HCT116 (cell line): ENCODE results near the gene DGAT2. TPM values are rescaled to one million over a fixed set of nuclear protein-coding genes. Genes with fewer than 3 reads are reported as not detected.

Experiments
- ATAC-seq: fragments of 200-7000 bp; cut with Tn5 transposase; 2 replicates; pipeline ENCODE4 v1.9.1; 2020; ENCODE audit warnings: mild to moderate bottlenecking, moderate library complexity
- BruUV-seq: library from RNA; stranded (reverse); fragments of 400-500 nt; replicated peaks from 2 replicates; lab custom pipeline; 2021; lab: Mats Ljungman, UMichigan
- CTCF ChIA-PET: fragments of 300-600 bp; sonication (Branson Sonifier 250); formaldehyde crosslinking; loops from one replicate; lab custom pipeline; 2021; ENCODE audit warnings: antibody characterized with exemption; lab: Charles Lee
- POLR2A ChIA-PET: fragments of 300-600, 350-600 bp; sonication (Branson Sonifier 250); formaldehyde crosslinking; loops from one replicate; lab custom pipeline; 2021; ENCODE audit warnings: antibody characterized with exemption; lab: Charles Lee
- RAD21 ChIA-PET, 2 experiments: fragments of 300-600 bp; sonication (Branson Sonifier 250); formaldehyde crosslinking; loops; one replicate each; lab custom pipeline; 2023; ENCODE audit warnings: low total read pairs in 2 of 2; ENCODE audit not compliant: uncharacterized antibody in 2 of 2, unreplicated experiment in 2 of 2, low non-redundant PET in 1 of 2; lab: Charles Lee
- DNase-seq: peaks from one replicate; pipeline ENCODE4 v3.0.0-alpha.2; 2010; ENCODE audit warnings: low read depth, low spot score
- H2AFZ ChIP-seq: fragments of 200-600 bp; shearing (Covaris generic), sonication (generic); 2 replicates; pipeline ENCODE4 v1.6.1; 2017; ENCODE audit warnings: low read depth, mixed run types, mixed read lengths, antibody characterized with exemption, low read length; ENCODE audit not compliant: poor library complexity, severe bottlenecking
- H3K27ac ChIP-seq: 2 replicates; pipeline ENCODE4 v1.5.1; 2012; ENCODE audit warnings: low read depth, low read length
- H3K27me3 ChIP-seq: fragments of 200-600 bp; sonication (generic); 2 replicates; pipeline ENCODE4 v1.6.1; 2016; ENCODE audit warnings: mixed run types, low read length, mixed read lengths; ENCODE audit not compliant: insufficient read depth
- H3K36me3 ChIP-seq, 2 experiments: fragments of 200-500 bp in 1 of 2; fragments of 200-600 bp in 1 of 2; sonication (Bioruptor generic) in 1 of 2; sonication (generic) in 1 of 2; 2 replicates each; pipeline versions ENCODE4 v1.5.1 to v1.6.1; 2014 to 2016; ENCODE audit warnings: low read length in 2 of 2, inconsistent platforms in 1 of 2, mixed read lengths in 1 of 2, mixed run types in 1 of 2; ENCODE audit not compliant: insufficient read depth in 2 of 2, control insufficient read depth in 1 of 2
- H3K4me1 ChIP-seq, 2 experiments: fragments of 200-600 bp in 1 of 2; sonication (generic) in 1 of 2; 2 replicates each; pipeline versions ENCODE4 v1.5.1 to v1.6.1; 2012 to 2017; ENCODE audit warnings: low read length in 2 of 2, inconsistent platforms in 1 of 2, mild to moderate bottlenecking in 1 of 2, mixed read lengths in 1 of 2, mixed run types in 1 of 2, moderate library complexity in 1 of 2; ENCODE audit not compliant: insufficient read depth in 2 of 2, control insufficient read depth in 1 of 2
- H3K4me2 ChIP-seq: fragments of 200-600 bp; sonication (generic); 2 replicates; pipeline ENCODE4 v1.6.1; 2017; ENCODE audit warnings: mixed run types, low read length, mixed read lengths
- H3K4me3 ChIP-seq, 2 experiments: fragments of 200-600 bp in 1 of 2; sonication (generic) in 1 of 2; replicated peaks in 1 of 2; 2 replicates each; pipeline ENCODE4 v1.5.1; 2011 to 2016; ENCODE audit warnings: low read length in 2 of 2, control low read depth in 1 of 2, low read depth in 1 of 2, mild to moderate bottlenecking in 1 of 2, mixed read lengths in 1 of 2, mixed run types in 1 of 2
- H3K79me2 ChIP-seq: fragments of 200-600 bp; sonication (generic); 2 replicates; pipeline ENCODE4 v1.6.1; 2017; ENCODE audit warnings: mild to moderate bottlenecking, mixed run types, low read length, moderate library complexity, mixed read lengths; ENCODE audit not compliant: insufficient read depth
- H3K9ac ChIP-seq: fragments of 200-600 bp; sonication (generic); 2 replicates; pipeline ENCODE4 v1.6.1; 2016; ENCODE audit warnings: low read length, mixed read lengths
- H3K9me2 ChIP-seq: fragments of 200-600 bp; sonication (generic), shearing (Covaris generic); 2 replicates; pipeline ENCODE4 v1.6.1; 2017; ENCODE audit warnings: mixed run types, mild to moderate bottlenecking, moderate library complexity; ENCODE audit not compliant: insufficient read depth
- H3K9me3 ChIP-seq, 2 experiments: fragments of 200-500 bp in 1 of 2; fragments of 200-600 bp in 1 of 2; sonication (Bioruptor generic) in 1 of 2; sonication (generic) in 1 of 2; 2 replicates each; pipeline ENCODE4 v1.6.1; 2014 to 2017; ENCODE audit warnings: low read length in 2 of 2, mixed read lengths in 2 of 2, inconsistent platforms in 1 of 2, low read depth in 1 of 2, mild to moderate bottlenecking in 1 of 2, mixed run types in 1 of 2, moderate library complexity in 1 of 2; ENCODE audit not compliant: control insufficient read depth in 1 of 2, insufficient read depth in 1 of 2
- H4K20me1 ChIP-seq: fragments of 200-600 bp; sonication (generic), shearing (Covaris generic); 2 replicates; pipeline ENCODE4 v1.6.1; 2017; ENCODE audit warnings: mixed run types, mild to moderate bottlenecking, moderate library complexity; ENCODE audit not compliant: insufficient read depth
- CEBPB ChIP-seq: IDR thresholded peaks from 2 replicates; pipeline ENCODE4 v1.6.1; 2012; ENCODE audit warnings: low read depth
- CTCF ChIP-seq, 3 experiments: fragments of 200-600 bp in 1 of 3; sonication (generic) in 1 of 3; IDR thresholded peaks in 2 of 3; conservative IDR thresholded peaks in 1 of 3; 2 replicates each; pipeline ENCODE4 v1.5.1; 2012 to 2017; ENCODE audit warnings: low read depth in 2 of 3, low read length in 2 of 3, antibody characterized with exemption in 1 of 3, borderline replicate concordance in 1 of 3, control low read depth in 1 of 3, mild to moderate bottlenecking in 1 of 3, mixed read lengths in 1 of 3, mixed run types in 1 of 3, moderate library complexity in 1 of 3; ENCODE audit not compliant: insufficient read depth in 1 of 3
- EGR1 ChIP-seq: IDR thresholded peaks from 2 replicates; pipeline ENCODE4 v1.6.1; 2012; ENCODE audit warnings: low read depth
- ELF1 ChIP-seq: IDR thresholded peaks from 2 replicates; pipeline ENCODE4 v1.6.1; 2012; ENCODE audit warnings: low read depth, borderline replicate concordance
- EZH2 ChIP-seq: fragments of 200-600 bp; sonication (generic); IDR thresholded peaks from 2 replicates; pipeline ENCODE4 v1.6.1; 2017; ENCODE audit warnings: antibody characterized with exemption, mixed run types
- FOSL1 ChIP-seq: IDR thresholded peaks from 2 replicates; pipeline ENCODE4 v1.6.1; 2012; ENCODE audit warnings: low read depth
- MAX ChIP-seq: IDR thresholded peaks from 2 replicates; pipeline ENCODE4 v1.6.1; 2012
- REST ChIP-seq: IDR thresholded peaks from 2 replicates; pipeline ENCODE4 v1.6.1; 2012; ENCODE audit warnings: low read depth
- SIN3A ChIP-seq: IDR thresholded peaks from 2 replicates; pipeline ENCODE4 v1.6.1; 2012; ENCODE audit warnings: low read depth
- SP1 ChIP-seq: IDR thresholded peaks from 2 replicates; pipeline ENCODE4 v1.6.1; 2012; ENCODE audit warnings: low read depth
- TCF7L2 ChIP-seq: IDR thresholded peaks from 2 replicates; pipeline ENCODE4 v1.7.0; 2011; ENCODE audit warnings: borderline replicate concordance, inconsistent platforms; ENCODE audit not compliant: insufficient read depth, insufficient read length; ENCODE audit errors: extremely low read depth
- YY1 ChIP-seq: IDR thresholded peaks from 2 replicates; pipeline ENCODE4 v1.6.1; 2011; ENCODE audit warnings: low read length, low read depth, moderate library complexity, mild to moderate bottlenecking; ENCODE audit not compliant: insufficient replicate concordance; ENCODE audit errors: extremely low read depth
- ZFX ChIP-seq: fragments of 450-650 bp; IDR thresholded peaks from 2 replicates; pipeline ENCODE4 v1.6.1; 2017
- intact Hi-C: fragments of 100-400 bp; cut with micrococcal nuclease; formaldehyde crosslinking; loops from 2 replicates; pipeline ENCODE4 v1.10.0; 2022
- total RNA-seq: library from RNA; stranded (reverse); gene quantifications from one replicate; pipeline ENCODE4 v1.2.1, GENCODE V29; 2021; ENCODE audit not compliant: unreplicated experiment

Gene DGAT2
- total RNA-seq, 1 experiment from 2014 or later, result 2.4 TPM

GRCh38 chr11:75815345-75816168, 47.0 kb downstream of the DGAT2 start:
- CTCF ChIA-PET, result no interaction called here

GRCh38 chr11:75816561-75817239, 48.1 kb downstream of the DGAT2 start:
- Histone ChIP-seq H3K9me3 (no peaks in the 10 kb centered on the region), H3K4me3 (peak overlapping the region; percentile 68 to 90), H3K4me2 (peak overlapping the region; percentile 83), H3K36me3 (no peaks in the 10 kb centered on the region), H3K9me2 (no peaks in the 10 kb centered on the region), H3K27ac (no peak overlapping the region), H3K4me1 (peaks cover 22 to 33% of the 10 kb centered on the region in 2 experiments), H3K79me2 (peaks cover 13% of the 10 kb centered on the region), H2AFZ (no peak overlapping the region), H3K9ac (no peak overlapping the region), H4K20me1 (no peaks in the 10 kb centered on the region), H3K27me3 (no peaks in the 10 kb centered on the region)
- ChIA-PET RAD21 (no interaction called here), CTCF (no interaction called here), POLR2A (no interaction called here)
- ATAC-seq (no peak), DNase-seq (no peak)
- BruUV-seq, result no TSS peak
- intact Hi-C loops, result no loop called here
- TF ChIP-seq REST, result no peak
- no peak for TF ChIP-seq CTCF (IDR thresholded peaks at IDR 0.05 in 2 of 3, conservative IDR thresholded peaks at IDR 0.05 in 1 of 3; ENCODE audit: borderline replicate concordance in 1 of 3, insufficient read depth in 1 of 3, low read depth in 2 of 3, low read length in 2 of 3)
- no peak for TF ChIP-seq FOSL1
- no peak for TF ChIP-seq SP1
- TF ChIP-seq CEBPB, result no peak
- TF ChIP-seq SIN3A, result no peak
- no peak for TF ChIP-seq ELF1
- TF ChIP-seq YY1, result no peak
- TF ChIP-seq TCF7L2, result no peak
- TF ChIP-seq MAX, result no peak

More at GRCh38 chr11:75815345-75816168, 47.0 kb downstream of the DGAT2 start:
- no TSS peak for BruUV-seq
- intact Hi-C loops, result no loop called here
- H3K9me3 ChIP-seq, result no peaks in the 10 kb centered on the region
- ATAC-seq, result peak; percentile 45
- H3K27me3 ChIP-seq, result no peaks in the 10 kb centered on the region
- H3K9ac ChIP-seq, result peak overlapping the region; percentile 81
- no peak overlapping the region for H2AFZ ChIP-seq
- peaks cover 22 to 33% of the 10 kb centered on the region in 2 experiments for H3K4me1 ChIP-seq
- H3K36me3 ChIP-seq, result no peaks in the 10 kb centered on the region
- RAD21 ChIA-PET, result no interaction called here
- peak overlapping the region; percentile 63; the same call in 1 of the 2 replicates for H3K27ac ChIP-seq
- no peak for DNase-seq
- POLR2A ChIA-PET, result no interaction called here
- peak overlapping the region; percentile 83 for H3K4me2 ChIP-seq
- no peaks in the 10 kb centered on the region for H3K9me2 ChIP-seq
- H4K20me1 ChIP-seq, result no peaks in the 10 kb centered on the region
- H3K4me3 ChIP-seq, result peak overlapping the region; percentile 68 to 90
- TF ChIP-seq EGR1, result peak; percentile 3; the same call in 1 of the 2 replicates
- TF ChIP-seq EZH2, result no peak
- 0 out of 2 replicates have a peak, but pooled peaks have one; percentile 2 for TF ChIP-seq SIN3A
- peak; percentile 66 for TF ChIP-seq ZFX
- peaks cover 13% of the 10 kb centered on the region for H3K79me2 ChIP-seq
